GM19324 (cell line): ENCODE results near the gene TGFBR3.

Source experiments
- ATAC-seq: cut with Tn5 transposase; IDR thresholded peaks from one replicate; pipeline ENCODE4 v1.9.1; 2021; ENCODE audit warnings: mild to moderate bottlenecking, moderate library complexity; ENCODE audit not compliant: unreplicated experiment, low FRiP score

Gene TGFBR3

DNA sequence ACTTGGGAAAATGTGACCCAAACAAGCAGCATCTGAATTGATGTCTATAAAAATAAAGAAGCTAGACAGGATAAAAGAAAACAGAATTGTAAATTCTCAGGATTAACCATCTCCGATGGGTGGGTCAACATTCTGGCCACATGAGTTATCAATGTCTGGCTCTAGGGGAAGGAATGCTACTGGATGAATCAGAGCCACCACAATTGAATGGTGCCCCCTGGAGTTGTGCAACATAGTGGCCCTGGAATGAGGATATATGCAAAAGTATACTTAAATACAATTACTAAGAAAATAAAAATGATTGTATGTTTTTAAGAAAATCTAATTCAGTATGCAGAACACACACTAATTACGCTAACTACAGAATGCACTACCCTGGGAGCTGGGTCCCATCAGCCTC lies 185.6 kb downstream of the TGFBR3 start:
- no peak for ATAC-seq

GRCh38 chr1:91699339-91699974 lies 186.5 kb downstream of the TGFBR3 start:
- no peak for ATAC-seq

DNA sequence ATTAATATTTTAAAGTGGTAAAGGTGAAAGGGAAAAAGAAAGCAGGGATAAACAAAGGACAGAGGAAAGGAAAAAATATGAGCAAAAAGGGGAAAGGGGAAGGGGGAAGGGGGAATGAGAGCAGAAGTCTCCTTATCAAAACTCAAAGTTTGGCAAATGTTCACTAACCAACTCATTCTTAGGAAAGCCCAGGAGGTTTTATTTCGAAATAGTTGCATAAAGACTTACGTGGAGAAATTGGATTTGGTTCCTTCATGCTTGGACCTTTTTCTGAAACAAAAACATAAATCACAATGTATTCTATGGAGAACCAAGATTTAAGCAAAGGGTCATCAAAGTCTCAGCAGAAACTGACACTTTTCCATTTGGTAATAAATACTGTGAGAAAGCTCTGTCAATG lies 188.1 kb downstream of the TGFBR3 start:
- no peak for ATAC-seq

DNA sequence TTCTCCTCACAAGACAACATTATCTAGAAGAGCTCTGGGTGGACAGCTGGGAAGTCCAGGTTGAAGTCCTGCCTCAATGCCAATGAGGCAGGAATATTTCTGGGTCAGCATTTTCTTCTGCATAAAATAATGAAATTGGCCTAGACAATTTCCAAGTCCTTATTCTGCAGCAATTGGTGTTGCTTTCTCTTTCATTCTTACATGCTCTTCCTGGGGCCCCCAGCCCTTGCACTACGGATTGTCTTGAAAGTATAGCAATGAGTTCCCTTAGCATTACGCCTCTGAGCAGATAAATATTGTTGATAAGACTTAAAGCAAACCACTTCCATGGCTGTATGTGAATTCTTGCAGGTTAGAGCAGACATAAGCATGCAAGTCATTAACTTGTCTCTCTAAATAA lies 188.5 kb downstream of the TGFBR3 start:
- ATAC-seq, result peak; percentile 70

- no peak for ATAC-seq
Measured at GRCh38 chr1:91696321-91696720, 189.6 kb downstream of the TGFBR3 start.

- ATAC-seq, result no peak
Measured at GRCh38 chr1:91693557-91693956, 192.4 kb downstream of the TGFBR3 start.

- no peak for ATAC-seq
Measured at GRCh38 chr1:91691525-91691924, 194.4 kb downstream of the TGFBR3 start.

DNA sequence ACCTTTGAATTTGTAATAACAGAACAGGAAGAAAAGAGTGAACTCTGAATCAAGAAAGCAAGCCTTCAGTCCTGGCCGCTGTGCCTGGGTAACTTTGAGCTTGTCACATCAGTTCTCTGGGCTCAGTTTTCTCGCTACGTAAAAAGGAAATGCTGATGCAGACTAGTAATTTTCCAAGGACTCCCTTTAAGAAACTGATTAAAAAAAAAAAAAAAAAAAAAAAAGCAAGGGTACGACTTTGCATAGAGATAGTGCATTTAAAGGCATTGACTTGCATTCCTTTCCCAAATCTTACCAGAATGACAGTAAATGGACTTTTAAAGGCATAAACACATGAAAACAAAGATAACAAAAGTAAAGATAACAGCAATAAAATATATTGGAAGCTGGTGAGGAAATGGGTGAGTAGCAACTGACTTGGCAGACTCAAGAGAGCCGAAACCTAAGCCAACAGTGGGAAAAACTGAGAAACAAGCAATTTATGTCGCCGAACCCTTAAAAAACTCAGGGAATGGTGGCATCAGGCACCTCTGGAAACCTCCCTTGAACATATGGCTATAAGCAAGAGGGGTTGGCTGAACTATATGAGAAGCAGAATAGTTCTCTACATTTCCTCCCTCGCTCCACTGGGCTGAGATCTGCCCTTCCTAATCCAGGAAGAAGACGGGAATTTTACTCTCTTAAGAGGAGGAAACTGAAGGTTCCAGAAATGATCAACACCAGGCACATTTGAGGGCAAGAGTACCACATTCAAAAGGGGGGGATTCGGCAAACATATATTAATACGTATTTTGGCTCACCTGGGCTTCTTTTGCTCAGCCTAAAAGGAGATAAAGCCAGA lies 196.1 kb downstream of the TGFBR3 start:
- ATAC-seq, result no peak

DNA sequence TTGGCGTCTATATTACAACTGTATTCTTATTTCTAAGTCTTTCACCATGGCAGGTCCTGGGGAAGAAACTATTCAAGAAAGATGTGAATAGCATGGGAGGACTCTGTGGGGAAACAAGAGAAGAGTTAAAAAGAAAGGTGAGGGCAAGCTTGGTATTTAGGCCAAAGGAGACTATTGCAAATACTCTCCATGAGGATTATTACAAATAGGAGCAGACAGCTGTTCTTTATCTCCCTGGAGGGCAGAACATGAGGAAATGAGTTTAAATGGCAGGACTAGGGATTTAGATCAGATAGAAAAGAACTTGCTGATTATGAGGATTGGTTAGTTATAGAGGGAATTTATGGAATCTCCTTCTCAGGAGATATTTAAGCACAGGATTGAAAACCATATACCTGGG lies 198.5 kb downstream of the TGFBR3 start:
- ATAC-seq, result no peak

DNA sequence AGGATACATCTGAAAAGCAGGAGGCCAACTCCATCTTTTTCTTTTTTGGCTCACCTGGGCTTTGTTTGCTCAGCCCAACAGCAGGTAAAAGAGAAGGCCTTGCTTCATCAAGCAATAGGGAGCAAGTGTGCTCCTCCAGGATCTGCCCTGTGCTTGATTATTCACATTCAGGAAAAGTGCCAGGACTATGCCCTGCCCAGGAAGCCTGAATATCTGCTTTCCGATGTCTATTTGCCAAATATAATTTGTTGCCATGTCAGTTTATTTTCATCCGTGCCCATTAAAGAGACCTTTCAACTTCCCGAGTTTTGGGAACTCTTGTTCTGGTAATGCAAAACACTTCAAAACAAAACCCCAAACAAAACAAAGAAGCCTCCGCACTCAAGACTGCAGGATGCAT lies 200.0 kb downstream of the TGFBR3 start:
- ATAC-seq, result no peak

GRCh38 chr1:91684481-91685196 lies 201.3 kb downstream of the TGFBR3 start:
- no peak for ATAC-seq

- no peak for ATAC-seq
Measured at GRCh38 chr1:91683598-91683951, 202.4 kb downstream of the TGFBR3 start.

DNA sequence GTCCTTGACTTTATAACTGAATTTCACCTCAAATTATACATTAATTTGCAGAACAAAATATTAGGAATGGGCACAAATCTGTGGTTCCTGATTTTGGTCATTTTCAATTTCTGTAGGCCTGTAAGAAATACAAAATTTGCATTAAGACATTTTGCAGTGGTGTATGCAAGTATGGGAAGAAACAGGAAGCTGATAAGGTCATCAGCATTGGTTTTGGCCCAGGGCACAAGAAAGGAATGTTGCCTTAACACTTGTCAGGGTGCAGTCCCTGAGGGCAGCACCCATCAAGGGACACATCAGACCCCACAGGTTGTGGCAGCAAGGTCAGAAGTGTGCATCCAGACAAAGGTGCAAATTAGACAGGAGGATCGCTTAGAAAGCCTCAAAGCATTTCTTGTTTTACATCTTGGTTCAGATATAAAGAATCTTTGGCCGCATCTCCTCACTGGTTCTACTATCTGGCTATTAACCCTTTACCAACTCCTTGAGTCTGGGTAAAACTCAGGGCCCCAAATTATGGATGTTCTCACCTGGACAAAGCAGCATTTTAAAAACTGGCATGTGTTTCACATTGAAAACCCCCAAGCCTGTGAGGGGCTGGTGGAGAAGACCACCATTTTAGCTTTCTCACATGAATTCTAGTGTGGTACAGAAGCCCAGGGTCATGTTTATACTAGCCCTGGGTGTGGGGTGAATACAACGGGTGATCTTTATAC lies 202.9 kb downstream of the TGFBR3 start:
- no peak for ATAC-seq

- no peak for ATAC-seq
Measured at GRCh38 chr1:91680556-91681155, 205.3 kb downstream of the TGFBR3 start.

DNA sequence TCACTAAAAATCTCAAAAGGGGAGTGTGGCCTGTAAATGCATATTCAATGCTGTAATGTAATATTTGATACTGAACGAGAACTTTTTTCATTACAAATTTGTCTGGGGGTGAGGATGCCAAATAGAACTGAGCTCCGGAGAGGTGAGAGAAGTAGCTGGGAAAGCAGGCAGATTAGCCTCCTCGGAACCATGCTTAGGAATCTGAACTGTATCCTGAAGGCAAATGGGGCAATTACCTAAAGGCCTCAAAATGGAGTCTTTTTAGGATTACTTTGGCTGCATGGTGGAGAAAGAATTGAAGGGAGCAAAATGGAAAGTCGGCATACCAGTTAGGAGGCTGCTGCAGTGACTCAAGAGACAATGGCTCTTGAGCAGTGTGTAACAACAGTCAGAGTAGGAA lies 206.5 kb downstream of the TGFBR3 start:
- no peak for ATAC-seq

- ATAC-seq, result no peak
Measured at GRCh38 chr1:91676030-91676429, 209.9 kb downstream of the TGFBR3 start.

DNA sequence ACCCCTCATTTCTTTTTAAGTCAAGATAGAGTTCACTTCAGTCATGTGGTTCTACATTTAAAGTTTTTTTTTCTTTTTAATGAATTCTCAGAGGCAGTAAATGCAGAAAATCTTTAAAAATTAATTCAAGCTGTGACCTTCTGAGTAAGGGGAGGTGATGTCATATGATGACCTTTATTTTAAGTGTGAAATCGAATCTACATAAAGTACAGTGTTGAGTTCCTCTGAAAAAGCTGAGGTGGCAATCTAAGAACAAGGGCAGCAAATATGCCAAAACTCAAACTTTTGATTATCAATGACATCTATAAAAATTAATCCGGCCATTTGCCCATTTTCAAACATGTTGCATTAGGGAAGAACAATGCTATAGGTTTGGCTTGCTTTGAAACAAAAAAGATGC lies 211.8 kb downstream of the TGFBR3 start:
- ATAC-seq, result no peak

DNA sequence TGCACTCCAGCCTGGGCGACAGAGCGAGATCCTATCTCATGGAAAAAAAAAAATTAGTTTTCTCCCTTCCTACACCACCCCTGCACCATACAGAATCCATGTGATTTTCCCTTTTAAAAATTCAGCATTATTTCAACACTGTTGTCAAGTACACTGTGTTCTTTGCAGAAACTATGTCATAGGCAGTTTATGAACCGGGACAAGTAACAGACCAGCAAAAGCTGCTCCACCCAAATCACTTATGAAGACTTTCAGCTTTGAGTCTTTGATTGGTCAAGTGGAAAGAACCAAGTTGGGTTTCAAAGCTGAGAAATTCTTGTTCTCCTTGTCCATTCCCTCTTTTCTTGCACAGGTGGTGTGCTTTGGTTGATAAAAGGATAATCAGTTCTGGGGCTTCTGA lies 212.3 kb downstream of the TGFBR3 start:
- no peak for ATAC-seq

DNA sequence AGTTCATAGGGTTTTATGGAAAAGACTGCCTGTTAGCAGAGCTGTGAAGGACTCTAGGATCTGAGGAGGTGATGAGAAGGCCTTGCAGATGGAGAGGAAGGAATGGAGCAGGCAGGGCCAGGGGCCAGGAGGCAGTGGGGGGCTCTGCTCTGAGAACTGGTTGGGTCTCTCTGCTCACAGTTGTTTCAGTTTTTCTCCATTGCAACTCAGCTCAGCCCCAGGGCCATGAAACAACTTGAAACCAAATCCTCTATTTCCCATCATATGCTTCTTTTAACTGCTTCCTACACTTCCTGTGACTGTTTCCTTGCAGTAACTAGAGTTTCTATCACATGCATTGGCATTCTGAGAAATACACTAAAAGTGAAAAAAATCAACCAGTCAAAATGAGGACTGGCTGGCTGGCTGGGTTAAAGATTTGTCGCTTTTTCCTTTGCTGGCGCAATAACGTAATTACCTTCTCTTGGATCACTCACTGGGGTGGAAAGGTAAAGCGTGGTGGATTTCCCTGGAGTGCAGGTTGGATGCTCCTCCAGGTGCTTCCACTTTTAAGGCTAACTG lies 213.3 kb downstream of the TGFBR3 start:
- no peak for ATAC-seq

GRCh38 chr1:91670781-91671180 lies 215.2 kb downstream of the TGFBR3 start:
- ATAC-seq, result no peak
